Activated T-cell treated with anti-CD3 and anti-CD28 coated beads for 1 hour (primary cell): ENCODE measurements around the gene MYO7A.

ENCODE experiments used
- DNase-seq: peaks from one replicate; pipeline ENCODE4 v3.0.0-alpha.2; 2020; ENCODE audit warnings: low read depth

The MYO7A gene

GRCh38 chr11:77111946-77112345, 16.1 kb upstream of the MYO7A start:
- DNase-seq: no peak

- no peak for DNase-seq
Measured at GRCh38 chr11:77112641-77113381, 15.2 kb upstream of the MYO7A start.

GRCh38 chr11:77113382-77114088, 14.5 kb upstream of the MYO7A start:
- no peak for DNase-seq

- DNase-seq: no peak
Measured at GRCh38 chr11:77114089-77114463, 14.0 kb upstream of the MYO7A start.

- no peak for DNase-seq
Measured at GRCh38 chr11:77115181-77115611, 12.8 kb upstream of the MYO7A start.

GRCh38 chr11:77115956-77116355, 12.1 kb upstream of the MYO7A start:
- no peak for DNase-seq

- DNase-seq: no peak
Measured at GRCh38 chr11:77117492-77117891, 10.6 kb upstream of the MYO7A start.

- no peak for DNase-seq
Measured at GRCh38 chr11:77118086-77118485, 10.0 kb upstream of the MYO7A start.

GRCh38 chr11:77118971-77119370, 9.1 kb upstream of the MYO7A start:
- no peak for DNase-seq

GRCh38 chr11:77119531-77119936, 8.5 kb upstream of the MYO7A start:
- no peak for DNase-seq

GRCh38 chr11:77120571-77120970, 7.5 kb upstream of the MYO7A start:
- DNase-seq: no peak

- no peak for DNase-seq
Measured at GRCh38 chr11:77121096-77121640, 6.9 kb upstream of the MYO7A start.

GRCh38 chr11:77121876-77122575, 6.0 kb upstream of the MYO7A start:
- no peak for DNase-seq

GRCh38 chr11:77122576-77123212, 5.4 kb upstream of the MYO7A start:
- DNase-seq: no peak

- no peak for DNase-seq
Measured at GRCh38 chr11:77123591-77123990, 4.5 kb upstream of the MYO7A start.

GRCh38 chr11:77124041-77124440, 4.0 kb upstream of the MYO7A start:
- no peak for DNase-seq

GRCh38 chr11:77124488-77124887, 3.6 kb upstream of the MYO7A start:
- DNase-seq: no peak

GRCh38 chr11:77125191-77125590, 2.9 kb upstream of the MYO7A start:
- DNase-seq: no peak

GRCh38 chr11:77125695-77126094, 2.4 kb upstream of the MYO7A start:
- no peak for DNase-seq

GRCh38 chr11:77126156-77126775, 1.8 kb upstream of the MYO7A start:
- DNase-seq: no peak

GRCh38 chr11:77126861-77127234, 1.2 kb upstream of the MYO7A start:
- DNase-seq: no peak
